Measurements from ENCODE around the gene FLAD1. TPM values are rescaled to one million over a fixed set of nuclear protein-coding genes. Genes with fewer than 3 reads are reported as not detected.
A peak's percentile ranks its signal among the peaks of the same experiment; 100 is the strongest.
"Not testable (repeated sequence)": the region's sequence is repeated elsewhere in the genome, so short reads cannot be mapped to it uniquely, and the experiment has no call there.

Gene FLAD1
- total and polyA plus RNA-seq, 9 donors: 11.1 to 30.0 (median 18.9) TPM

- intact Hi-C loops (cut with DNase I): no loop called here
- TF ChIP-seq POLR2A (IDR thresholded peaks at IDR 0.05): no peak
- TF ChIP-seq EP300 (IDR thresholded peaks at IDR 0.05): no peak
- no peak for TF ChIP-seq CTCF (IDR thresholded peaks at IDR 0.05)
- no peak overlapping the region for H3K27ac ChIP-seq
- DNase-seq: no peak
- peak overlapping the region; percentile 50 for H3K4me3 ChIP-seq
- WGBS, 3 donors: 10 to 14% (median 13%) methylated on average over 17 of the region's 17 CpGs
- H3K36me3 ChIP-seq: no peaks in the 10 kb centered on the region
- peaks cover 3% of the 10 kb centered on the region for H3K4me1 ChIP-seq (ENCODE audit: insufficient read depth)
- no peaks in the 10 kb centered on the region for H3K27me3 ChIP-seq
- H3K9me3 ChIP-seq: no peaks in the 10 kb centered on the region
Observed at GRCh38 chr1:154983776-154984466, 777 bp downstream of the FLAD1 start.

- DNase-seq; H3K27me3 ChIP-seq; H3K9me3 ChIP-seq; intact Hi-C loops (cut with DNase I); H3K27ac ChIP-seq; H3K4me3 ChIP-seq; H3K4me1 ChIP-seq (ENCODE audit: insufficient read depth); H3K36me3 ChIP-seq: not testable (repeated sequence)
- WGBS, 3 donors: 86 to 92% (median 87%) methylated on average over 4 of the region's 4 CpGs
Observed at GRCh38 chr1:154986736-154987135, 3.6 kb downstream of the FLAD1 start.

GRCh38 chr1:154987326-154987725 is 4.2 kb downstream of the FLAD1 start:
- H3K9me3 ChIP-seq: no peaks in the 10 kb centered on the region
- TF ChIP-seq EP300 (IDR thresholded peaks at IDR 0.05) (no peak), POLR2A (IDR thresholded peaks at IDR 0.05) (no peak)
- H3K36me3 ChIP-seq: no peaks in the 10 kb centered on the region
- DNase-seq: no peak
- WGBS, 3 donors: 86 to 88% (median 86%) methylated on average over 6 of the region's 6 CpGs
- intact Hi-C loops (cut with DNase I): no loop called here
- H3K27ac ChIP-seq: no peak overlapping the region
- no peak overlapping the region for H3K4me3 ChIP-seq
- peaks cover 2% of the 10 kb centered on the region for H3K4me1 ChIP-seq (ENCODE audit: insufficient read depth)
- H3K27me3 ChIP-seq: no peaks in the 10 kb centered on the region

GRCh38 chr1:154988058-154988954 is 5.2 kb downstream of the FLAD1 start:
- no peaks in the 10 kb centered on the region for H3K9me3 ChIP-seq
- no peak overlapping the region for H3K27ac ChIP-seq
- H3K27me3 ChIP-seq: no peaks in the 10 kb centered on the region
- intact Hi-C loops (cut with DNase I): no loop called here
- peaks cover 2% of the 10 kb centered on the region for H3K4me1 ChIP-seq (ENCODE audit: insufficient read depth)
- H3K36me3 ChIP-seq: no peaks in the 10 kb centered on the region
- TF ChIP-seq POLR2A (IDR thresholded peaks at IDR 0.05) (no peak), EP300 (IDR thresholded peaks at IDR 0.05) (no peak), CTCF (IDR thresholded peaks at IDR 0.05) (no peak)
- WGBS, 3 donors: 83 to 87% (median 84%) methylated on average over 17 of the region's 17 CpGs
- no peak for DNase-seq
- no peak overlapping the region for H3K4me3 ChIP-seq

GRCh38 chr1:154989195-154989860 is 6.2 kb downstream of the FLAD1 start:
- 80 to 85% (median 83%) methylated on average over 3 of the region's 3 CpGs for WGBS, 3 donors
- no peaks in the 10 kb centered on the region for H3K36me3 ChIP-seq
- no peak for TF ChIP-seq POLR2A (IDR thresholded peaks at IDR 0.05)
- H3K4me1 ChIP-seq (ENCODE audit: insufficient read depth): no peaks in the 10 kb centered on the region
- no peak for DNase-seq
- H3K4me3 ChIP-seq: no peak overlapping the region
- no peaks in the 10 kb centered on the region for H3K9me3 ChIP-seq
- H3K27me3 ChIP-seq: no peaks in the 10 kb centered on the region
- H3K27ac ChIP-seq: no peak overlapping the region
- intact Hi-C loops (cut with DNase I): no loop called here

Data from ovary (tissue), 9 donors.